K562 (cell line): Measurements from ENCODE around the gene PPM1F. TPM values are rescaled to one million over a fixed set of nuclear protein-coding genes. Genes with fewer than 3 reads are reported as not detected.
A peak's percentile ranks its signal among the peaks of the same experiment; 100 is the strongest.
"Not testable (repeated sequence)": the region's sequence is repeated elsewhere in the genome, so short reads cannot be mapped to it uniquely, and the experiment has no call there.

Source experiments
- ATAC-seq: fragments of 200-7000 bp; cut with Tn5 transposase; 3 replicates; pipeline ENCODE4 v1.9.1; 2020; ENCODE audit warnings: moderate library complexity
- BruUV-seq: library from RNA; stranded (reverse); fragments of 400-500 nt; replicated peaks from 2 replicates; lab custom pipeline; 2021; lab: Mats Ljungman, UMichigan
- CTCF ChIA-PET: fragments of 300-600 bp; formaldehyde crosslinking; extraction: SDS; loops from one replicate; lab custom pipeline; 2021; ENCODE audit warnings: low intra/inter-chr PET ratio; lab: Yijun Ruan, JAX
- POLR2A ChIA-PET: fragments of 300-600, 350-650 bp; sonication (Branson Sonifier 250); formaldehyde crosslinking; extraction: SDS; loops from one replicate; lab custom pipeline; 2021; ENCODE audit warnings: antibody characterized with exemption, inconsistent platforms; lab: Yijun Ruan, JAX
- DNase-seq, 4 experiments: peaks; one replicate each; pipeline versions ENCODE4 v3.0.0 to v3.0.0-alpha.2; 2011 to 2018; ENCODE audit warnings: low spot score in 3 of 4, mixed read lengths in 3 of 4; ENCODE audit errors: extremely low read depth in 1 of 4
- FAIRE-seq: peaks from 2 replicates; lab custom pipeline; 2011; peaks lifted over from hg19 to GRCh38; lab: Jason Lieb, UNC
- H2AFZ ChIP-seq: 2 replicates; pipeline ENCODE4 v1.6.0; 2011; ENCODE audit warnings: low read depth, low read length, control low read depth, inconsistent platforms
- H3K27ac ChIP-seq: fragments of 200-600 bp; 3 replicates; pipeline ENCODE4 v1.8.0; 2011; ENCODE audit warnings: low read depth, mild to moderate bottlenecking, control low read depth, inconsistent platforms, low read length, moderate library complexity, mixed read lengths; ENCODE audit errors: extremely low read depth
- H3K27me3 ChIP-seq, 2 experiments: fragments of 300-600 bp in 1 of 2; 2 replicates in 1 of 2; 3 replicates in 1 of 2; pipeline versions ENCODE4 v1.6.0 to v1.8.0; 2011; ENCODE audit warnings: inconsistent platforms in 2 of 2, low read length in 2 of 2, mild to moderate bottlenecking in 1 of 2, mixed read lengths in 1 of 2, moderate library complexity in 1 of 2; ENCODE audit not compliant: control insufficient read depth in 2 of 2, insufficient read depth in 2 of 2
- H3K36me3 ChIP-seq: fragments of 300-600 bp; 3 replicates; pipeline ENCODE4 v1.8.0; 2011; ENCODE audit warnings: mild to moderate bottlenecking, low read length, inconsistent platforms; ENCODE audit not compliant: control insufficient read depth, insufficient read depth
- H3K4me1 ChIP-seq, 2 experiments: fragments of 200-600 bp in 1 of 2; replicated peaks in 1 of 2; 2 replicates in 1 of 2; 3 replicates in 1 of 2; pipeline versions ENCODE4 v1.5.1 to v1.8.0; 2011; ENCODE audit warnings: inconsistent platforms in 2 of 2, low read length in 2 of 2, mild to moderate bottlenecking in 1 of 2, mixed read lengths in 1 of 2, moderate library complexity in 1 of 2; ENCODE audit not compliant: control insufficient read depth in 2 of 2, insufficient read depth in 2 of 2
- H3K4me2 ChIP-seq: 2 replicates; pipeline ENCODE4 v1.6.1; 2011; ENCODE audit warnings: low read length, control low read depth, inconsistent platforms, mixed read lengths; ENCODE audit not compliant: insufficient read depth
- H3K4me3 ChIP-seq: fragments of 200-600 bp; sonication (generic), shearing (Covaris generic); 2 replicates; pipeline ENCODE4 v1.5.1; 2016; ENCODE audit warnings: control low read depth, inconsistent platforms
- H3K79me2 ChIP-seq: fragments of 200-600 bp; 3 replicates; pipeline ENCODE4 v1.8.0; 2011; ENCODE audit warnings: low read length, inconsistent platforms; ENCODE audit not compliant: control insufficient read depth, insufficient read depth
- H3K9ac ChIP-seq, 2 experiments: 2 replicates each; pipeline versions ENCODE4 v1.6.0 to v1.6.1; 2011; ENCODE audit warnings: low read depth in 2 of 2, low read length in 2 of 2, control low read depth in 1 of 2, inconsistent platforms in 1 of 2, mild to moderate bottlenecking in 1 of 2, mixed read lengths in 1 of 2; ENCODE audit not compliant: insufficient read depth in 1 of 2
- H3K9me1 ChIP-seq: one replicate; pipeline ENCODE4 v1.6.0; 2011; ENCODE audit warnings: inconsistent platforms, mild to moderate bottlenecking, low read length, moderate library complexity; ENCODE audit not compliant: control insufficient read depth, insufficient read depth
- H3K9me3 ChIP-seq: replicated peaks from 2 replicates; pipeline ENCODE4 v1.5.1; 2011; ENCODE audit warnings: low read depth, low read length, inconsistent platforms; ENCODE audit not compliant: control insufficient read depth, insufficient read depth
- H4K20me1 ChIP-seq: replicated peaks from 2 replicates; pipeline ENCODE4 v1.6.1; 2011; ENCODE audit warnings: low read length, inconsistent platforms, mixed read lengths; ENCODE audit not compliant: control insufficient read depth, insufficient read depth
- ATF1 ChIP-seq, 2 experiments: fragments of 450-650 bp in 1 of 2; IDR thresholded peaks; 2 replicates each; pipeline ENCODE4 v1.6.1; 2016; ENCODE audit warnings: missing compliant biosample characterization in 1 of 2, missing genetic modification characterization in 1 of 2
- CEBPG ChIP-seq, 3 experiments: fragments of 200-800 bp in 1 of 3; sonication (Bioruptor generic) in 1 of 3; sonication (generic) in 1 of 3; formaldehyde crosslinking in 1 of 3; IDR thresholded peaks in 2 of 3; conservative IDR thresholded peaks in 1 of 3; 2 replicates each; pipeline versions ENCODE4 v1.6.1 to v1.8.0; 2016 to 2022; ENCODE audit warnings: missing compliant biosample characterization in 2 of 3, missing genetic modification characterization in 2 of 3, mild to moderate bottlenecking in 1 of 3, missing genetic modification reagents in 1 of 3
- CXXC5 ChIP-seq: fragments of 250-450 bp; sonication (Bioruptor Pico); IDR thresholded peaks from 2 replicates; pipeline ENCODE4 v1.8.0; 2022; ENCODE audit warnings: inconsistent platforms, mild to moderate bottlenecking, moderate library complexity
- DMBX1 ChIP-seq: fragments of 250-450 bp; sonication (Bioruptor Pico); IDR thresholded peaks from 2 replicates; pipeline ENCODE4 v1.8.0; 2022; ENCODE audit warnings: inconsistent platforms, mild to moderate bottlenecking, moderate library complexity, borderline replicate concordance
- ELF4 ChIP-seq: fragments of 450-650 bp; formaldehyde crosslinking; IDR thresholded peaks from 2 replicates; pipeline ENCODE4 v1.4.0; 2022; ENCODE audit warnings: missing genetic modification characterization
- KDM1A ChIP-seq, 2 experiments: fragments of 450-650 bp; IDR thresholded peaks; 2 replicates each; pipeline ENCODE4 v1.6.1; 2016; ENCODE audit warnings: mild to moderate bottlenecking in 2 of 2
- MECOM ChIP-seq: fragments of 250-450 bp; sonication (Bioruptor Pico); IDR thresholded peaks from 2 replicates; pipeline ENCODE4 v1.8.0; 2022; ENCODE audit warnings: inconsistent platforms
- RCOR1 ChIP-seq, 2 experiments: IDR thresholded peaks; 2 replicates each; pipeline ENCODE4 v1.6.1; 2012; ENCODE audit warnings: low read depth in 2 of 2, low read length in 2 of 2, borderline replicate concordance in 1 of 2, improper control_type of control experiment in 1 of 2
- ZNF121 ChIP-seq: sonication (generic); formaldehyde crosslinking; conservative IDR thresholded peaks from 2 replicates; pipeline ENCODE4 v1.8.0; 2022; ENCODE audit warnings: missing genetic modification reagents
- ZNF384 ChIP-seq: IDR thresholded peaks from 2 replicates; pipeline ENCODE4 v1.6.1; 2012; ENCODE audit warnings: low read depth, low read length, improper control_type of control experiment
- WGBS: fragments of 100-300 bp; shearing (Covaris generic); methylation state at CpG from one replicate; pipeline ENCODE4 v1.1.6; 2016; ENCODE audit warnings: low coverage, mixed read lengths; ENCODE audit not compliant: insufficient coverage; ENCODE audit errors: missing lambda C conversion rate; 5-methylcytosine and 5-hydroxymethylcytosine counted together
- in situ Hi-C: fragments of 300-500 bp; cut with MboI; formaldehyde crosslinking; loops from 4 replicates; pipeline ENCODE4 v1.15.0; 2018; ENCODE audit warnings: inconsistent platforms, mixed read lengths
- intact Hi-C: fragments of 100-400 bp; cut with micrococcal nuclease; formaldehyde crosslinking; loops from 2 replicates; pipeline ENCODE4 v1.14.2; 2022
- polyA plus RNA-seq, 8 experiments: library from polyadenylated mRNA; depleted of rRNA in 4 of 8; stranded (reverse) in 5 of 8; unstranded in 3 of 8; fragments of >200 nt; fragmentation: Nextera tagmentation in 2 of 8; fragmentation: Illumina TruSeq in 1 of 8; extraction: Ambion mirVana in 2 of 8; extraction: Trizol in 1 of 8; gene quantifications; 2 replicates each; pipeline versions ENCODE4 v1.2.1 to v1.2.3, GENCODE V29; 2011 to 2014; ENCODE audit warnings: inconsistent platforms in 1 of 8, missing spikeins in 1 of 8
- total RNA-seq, 7 experiments: library from RNA; depleted of rRNA in 6 of 7; stranded (reverse); fragments of >200 nt in 6 of 7; fragmentation: Illumina TruSeq in 2 of 7; extraction: Trizol in 2 of 7; gene quantifications; 2 replicates each; pipeline versions ENCODE4 v1.2.1 to v1.2.3, GENCODE V29; 2011 to 2021; ENCODE audit warnings: low replicate concordance in 1 of 7
- TF ChIP-seq, protein P1 (sequence below): fragments of 450-650 bp; IDR thresholded peaks from 2 replicates; pipeline ENCODE4 v1.6.1; 2016; ENCODE audit warnings: missing biosample characterization, missing genetic modification characterization

Gene PPM1F
- total and polyA plus RNA-seq, 9 of the 15 experiments (the other 6 are each of a cell fraction or from before 2014, with no cell fraction given): 2.1 to 159 (median 64.0) TPM

- TF ChIP-seq KDM1A (IDR thresholded peaks at IDR 0.05) (peak; percentile 33 to 50; a peak in 1 of 4 replicates), DMBX1 (CRISPR knock-in tag) (0 out of 2 replicates have a peak, but pooled peaks have one; percentile 43), MECOM (CRISPR knock-in tag) (peak; percentile 38; the same call in 1 of the 2 replicates), ELF4 (0 out of 2 replicates have a peak, but pooled peaks have one; percentile 31), CEBPG (CRISPR knock-in tag; IDR thresholded peaks at IDR 0.05) (peak; percentile 13; the same call in 1 of the 2 replicates), CEBPG (tag; conservative IDR thresholded peaks at IDR 0.05 in 1 of 2, IDR thresholded peaks at IDR 0.05 in 1 of 2) (peak in 1 of 2 experiments; percentile 41; a peak in 2 of 4 replicates), ZNF121 (CRISPR knock-in tag) (peak; percentile 92), RCOR1 (IDR thresholded peaks at IDR 0.05; ENCODE audit: borderline replicate concordance in 1 of 2, low read depth in 2 of 2, low read length in 2 of 2) (0 out of 4 replicates have a peak, but pooled peaks of 1 of the 2 experiments have one; percentile 38), ATF1 (CRISPR knock-in tag; IDR thresholded peaks at IDR 0.05) (peak; percentile 13; the same call in 1 of the 2 replicates), CXXC5 (CRISPR knock-in tag) (peak; percentile 36; the same call in 1 of the 2 replicates), ZNF384 (0 out of 2 replicates have a peak, but pooled peaks have one; percentile 19)
- in situ Hi-C loops; H3K9me1 ChIP-seq; H2AFZ ChIP-seq; H3K4me3 ChIP-seq; H3K4me1 ChIP-seq; H3K79me2 ChIP-seq; H4K20me1 ChIP-seq; H3K36me3 ChIP-seq; FAIRE-seq; H3K9ac ChIP-seq; H3K27ac ChIP-seq; H3K4me2 ChIP-seq; DNase-seq; BruUV-seq; intact Hi-C loops; H3K9me3 ChIP-seq; TF ChIP-seq ATF1 (tag; IDR thresholded peaks at IDR 0.05): not testable (repeated sequence)
- TF ChIP-seq, protein P1, sequence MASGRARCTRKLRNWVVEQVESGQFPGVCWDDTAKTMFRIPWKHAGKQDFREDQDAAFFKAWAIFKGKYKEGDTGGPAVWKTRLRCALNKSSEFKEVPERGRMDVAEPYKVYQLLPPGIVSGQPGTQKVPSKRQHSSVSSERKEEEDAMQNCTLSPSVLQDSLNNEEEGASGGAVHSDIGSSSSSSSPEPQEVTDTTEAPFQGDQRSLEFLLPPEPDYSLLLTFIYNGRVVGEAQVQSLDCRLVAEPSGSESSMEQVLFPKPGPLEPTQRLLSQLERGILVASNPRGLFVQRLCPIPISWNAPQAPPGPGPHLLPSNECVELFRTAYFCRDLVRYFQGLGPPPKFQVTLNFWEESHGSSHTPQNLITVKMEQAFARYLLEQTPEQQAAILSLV: peak; percentile 65; the same call in 1 of the 2 replicates
- 21% methylated on average over 4 of the region's 4 CpGs for WGBS
- H3K27me3 ChIP-seq: peaks cover 15 to 41% of the 10 kb centered on the region in 2 experiments; a peak in 3 of 5 replicates
- ATAC-seq: peak; percentile 20; the same call in 1 of the 3 replicates
- POLR2A ChIA-PET: interaction anchor here (0.6 to 49.7 kb wide), 9 partner anchors 8 to 314 kb away, joined by 3 to 1041 read pairs (median 6); partner anchors contain the start of gene PPM1F
- CTCF ChIA-PET: interaction anchor here (0.5 to 0.7 kb wide), 2 partner anchors 51 to 1097 kb away, joined by 3 read pairs; no protein-coding TSS in a partner anchor
These were observed 56.4 kb downstream of the PPM1F start for GRCh38 chr22:21896275-21896674.
